GM12891 (cell line): ENCODE data around the gene TMEM204.

Source experiments
- POLR2A ChIP-seq: IDR thresholded peaks from 2 replicates; pipeline ENCODE4 v1.6.1; 2011; ENCODE audit warnings: low read depth, low read length, control low read depth
- POLR2AphosphoS5 ChIP-seq: IDR thresholded peaks from 2 replicates; pipeline ENCODE4 v1.6.1; 2011; ENCODE audit warnings: low read depth, low read length, control low read depth
- POU2F2 ChIP-seq: IDR thresholded peaks from 2 replicates; pipeline ENCODE4 v1.6.1; 2011; ENCODE audit warnings: low read depth, mild to moderate bottlenecking, control low read depth, low read length, moderate library complexity
- SPI1 ChIP-seq: IDR thresholded peaks from 2 replicates; pipeline ENCODE4 v1.6.1; 2011; ENCODE audit warnings: low read depth, low read length, control low read depth
- TAF1 ChIP-seq: IDR thresholded peaks from 2 replicates; pipeline ENCODE4 v1.6.1; 2011; ENCODE audit warnings: low read depth, low read length, control low read depth

DNA sequence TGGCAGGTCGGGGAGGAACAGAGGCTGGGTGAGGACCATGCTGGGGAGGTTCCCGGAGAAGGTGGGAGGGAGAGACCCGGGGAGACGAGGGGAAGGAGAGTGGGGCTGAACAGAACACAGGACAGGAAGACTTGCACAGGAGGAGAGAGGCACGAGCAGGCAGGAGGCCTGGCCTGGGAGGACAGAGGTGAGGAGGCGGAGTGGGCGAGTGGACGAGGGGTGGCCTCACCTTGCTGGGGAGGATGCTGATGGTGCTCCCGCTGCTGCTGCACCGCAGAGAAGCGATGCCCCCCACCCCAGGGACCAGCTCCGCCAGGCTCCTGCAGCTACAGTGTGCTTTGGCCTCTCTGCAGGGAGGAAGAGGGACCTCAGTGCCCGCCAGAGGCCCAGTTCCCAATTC is 34.5 kb downstream of the TMEM204 start:
- no peak for TF ChIP-seq TAF1
- TF ChIP-seq POLR2AphosphoS5: no peak
- no peak for TF ChIP-seq POLR2A
- TF ChIP-seq SPI1: no peak
- no peak for TF ChIP-seq POU2F2
